Stimulated activated CD8-positive, alpha-beta memory T cell treated with anti-CD3 and anti-CD28 coated beads, Interleukin-2, amount 100 ng/mL, for 48 hours (primary cell): Measurements from ENCODE around the gene SDSL.

Source experiments
- DNase-seq, 2 donors: peaks; one replicate each; pipeline ENCODE4 v3.0.0-alpha.2; 2020; ENCODE audit warnings: low read depth in 2 of 2

Gene SDSL

DNA sequence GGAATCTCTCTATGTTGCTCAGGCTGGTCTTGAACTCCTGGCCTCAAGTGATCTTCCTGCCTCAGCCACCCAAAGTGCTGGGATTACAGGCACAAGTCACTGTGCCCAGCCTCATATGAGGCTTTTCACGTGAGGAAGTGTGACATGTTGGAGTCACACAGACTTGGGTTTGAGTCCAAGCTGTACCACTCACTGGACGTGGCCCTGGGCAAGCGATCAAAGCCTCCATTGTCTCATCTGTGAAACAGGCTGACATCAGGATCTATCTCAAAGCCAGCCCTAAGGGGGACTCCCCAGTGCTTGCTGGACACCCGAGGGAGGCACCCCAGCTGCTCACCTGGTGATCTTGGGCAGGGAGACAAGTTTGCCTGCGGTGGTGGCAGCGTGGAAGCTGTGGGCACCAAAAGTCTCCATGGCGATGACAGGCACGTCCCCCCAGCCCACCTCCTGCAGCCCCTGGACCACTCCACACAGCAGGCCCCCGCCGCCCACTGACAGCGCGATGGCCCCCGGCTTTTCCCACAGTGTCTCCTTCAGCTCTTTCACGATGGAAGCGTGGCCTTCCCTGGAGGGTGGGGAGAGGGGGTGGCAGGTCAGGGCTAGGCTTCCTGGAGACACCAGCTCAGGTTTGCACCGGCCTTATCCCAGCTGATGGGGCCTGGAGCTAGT lies 25.2 kb upstream of the SDSL start:
- DNase-seq, result no peak

DNA sequence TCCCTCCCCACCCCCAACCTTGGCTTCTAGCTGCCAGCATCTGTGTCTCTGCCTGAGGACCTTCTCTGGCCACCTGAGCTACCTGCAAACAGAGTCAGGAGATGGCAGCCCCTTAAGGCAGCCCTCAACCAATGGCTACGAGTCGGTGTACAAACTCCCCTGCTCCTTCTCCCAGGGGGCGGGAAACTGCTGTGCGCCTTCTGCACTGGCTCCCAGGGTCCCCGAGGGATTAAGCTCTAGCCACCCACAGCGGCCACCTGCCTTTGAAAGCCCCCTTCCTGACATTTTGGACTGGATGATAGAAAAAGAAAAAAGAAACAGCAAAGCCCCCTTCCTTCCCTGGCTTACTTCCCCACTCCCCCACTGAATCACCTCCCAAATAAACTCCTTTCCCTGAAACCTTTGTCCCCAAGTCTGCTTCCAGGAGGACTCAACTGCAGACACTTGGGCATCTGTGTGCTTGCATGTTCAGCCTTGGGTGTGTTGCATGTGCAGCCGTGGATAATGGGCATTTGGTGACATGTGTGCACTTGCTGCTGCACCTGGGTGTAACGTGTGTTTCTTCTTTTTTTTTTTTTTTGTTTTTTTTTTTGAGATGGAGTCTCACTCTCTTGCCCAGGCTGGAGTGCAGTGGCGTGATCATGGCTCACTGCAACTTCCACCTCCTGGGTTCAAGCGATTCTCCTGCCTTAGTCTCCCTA lies 24.5 kb upstream of the SDSL start:
- DNase-seq, result no peak

DNA sequence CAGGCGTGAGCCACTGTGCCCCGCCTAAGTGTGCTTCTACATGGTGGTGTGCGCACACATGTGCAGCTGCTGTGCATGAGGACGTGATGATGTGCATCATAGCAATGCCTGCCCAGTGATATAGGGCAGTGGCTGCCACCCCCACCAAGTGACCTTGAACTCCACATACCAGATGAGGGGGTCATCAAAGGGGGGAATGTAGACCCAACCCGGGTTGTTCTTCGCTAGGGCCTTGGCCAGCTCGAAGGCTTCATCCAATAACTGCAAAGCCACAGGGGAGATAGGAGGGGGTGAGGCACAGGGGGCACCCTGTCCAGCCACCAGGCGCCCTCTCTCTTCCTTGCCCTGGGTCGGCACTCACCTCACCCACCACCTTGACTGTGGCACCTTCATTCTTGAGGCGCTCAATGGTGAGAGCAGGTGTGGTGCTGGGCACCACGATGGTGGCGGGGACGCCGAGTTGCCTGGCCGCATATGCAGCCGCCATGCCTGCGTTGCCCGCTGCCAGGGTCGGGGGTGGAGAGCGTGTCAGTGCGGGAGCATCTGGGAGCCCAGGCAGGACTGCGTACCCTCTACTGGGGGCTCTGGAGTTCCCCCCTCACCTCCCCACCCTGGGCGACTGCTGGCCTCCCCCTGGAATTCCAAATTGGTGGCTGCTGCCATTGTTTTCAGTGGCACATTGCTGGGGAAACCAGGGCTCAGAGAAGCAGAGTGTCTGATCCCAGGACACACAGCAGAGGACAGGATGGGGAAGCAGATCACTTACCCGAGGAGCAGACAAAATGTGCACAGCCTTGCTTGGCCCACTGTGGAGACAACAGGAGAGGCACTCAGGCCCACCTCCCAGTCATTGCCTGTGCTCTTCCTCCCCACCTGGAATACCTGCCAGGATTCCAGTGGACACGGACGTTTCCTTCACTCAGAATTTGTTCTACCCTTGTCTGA lies 23.6 kb upstream of the SDSL start:
- DNase-seq, result no peak

DNA sequence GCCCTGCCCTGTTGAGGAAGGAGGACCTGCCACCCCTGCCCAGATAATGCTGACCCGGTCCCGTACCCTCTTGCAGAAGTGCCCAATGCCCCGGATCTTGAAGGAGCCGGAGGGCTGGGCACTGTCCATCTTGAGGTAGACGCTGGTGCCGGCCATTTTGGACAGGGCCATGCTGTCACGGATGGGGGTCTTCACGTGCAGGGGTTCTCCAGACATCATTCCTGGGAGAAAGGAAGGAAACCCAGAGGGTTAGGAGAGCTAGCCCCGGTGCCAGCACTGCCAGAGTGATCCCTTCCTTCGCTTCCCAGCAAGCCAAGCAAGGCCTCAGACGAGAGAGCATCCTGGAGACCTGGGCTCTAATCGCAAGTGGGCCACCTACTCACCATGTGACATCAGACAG lies 22.7 kb upstream of the SDSL start:
- no peak for DNase-seq

DNA sequence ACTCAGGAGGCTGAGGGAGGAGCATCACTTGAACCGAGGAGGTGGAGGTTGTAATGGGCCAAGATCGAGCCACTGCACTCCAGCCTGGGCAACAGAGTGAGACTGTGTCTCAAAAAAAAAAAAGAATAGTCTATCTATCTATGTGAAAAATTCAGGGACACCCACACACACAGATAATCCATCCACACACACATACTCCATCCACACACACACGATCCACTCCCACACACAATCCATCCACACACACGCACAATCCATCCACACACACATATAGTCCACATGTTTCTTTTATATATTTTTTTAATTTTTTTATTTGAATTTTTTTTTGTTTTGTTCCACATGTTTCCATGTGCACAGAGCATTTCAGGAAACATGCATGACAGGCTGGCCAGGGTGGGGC lies 21.8 kb upstream of the SDSL start:
- no peak for DNase-seq

DNA sequence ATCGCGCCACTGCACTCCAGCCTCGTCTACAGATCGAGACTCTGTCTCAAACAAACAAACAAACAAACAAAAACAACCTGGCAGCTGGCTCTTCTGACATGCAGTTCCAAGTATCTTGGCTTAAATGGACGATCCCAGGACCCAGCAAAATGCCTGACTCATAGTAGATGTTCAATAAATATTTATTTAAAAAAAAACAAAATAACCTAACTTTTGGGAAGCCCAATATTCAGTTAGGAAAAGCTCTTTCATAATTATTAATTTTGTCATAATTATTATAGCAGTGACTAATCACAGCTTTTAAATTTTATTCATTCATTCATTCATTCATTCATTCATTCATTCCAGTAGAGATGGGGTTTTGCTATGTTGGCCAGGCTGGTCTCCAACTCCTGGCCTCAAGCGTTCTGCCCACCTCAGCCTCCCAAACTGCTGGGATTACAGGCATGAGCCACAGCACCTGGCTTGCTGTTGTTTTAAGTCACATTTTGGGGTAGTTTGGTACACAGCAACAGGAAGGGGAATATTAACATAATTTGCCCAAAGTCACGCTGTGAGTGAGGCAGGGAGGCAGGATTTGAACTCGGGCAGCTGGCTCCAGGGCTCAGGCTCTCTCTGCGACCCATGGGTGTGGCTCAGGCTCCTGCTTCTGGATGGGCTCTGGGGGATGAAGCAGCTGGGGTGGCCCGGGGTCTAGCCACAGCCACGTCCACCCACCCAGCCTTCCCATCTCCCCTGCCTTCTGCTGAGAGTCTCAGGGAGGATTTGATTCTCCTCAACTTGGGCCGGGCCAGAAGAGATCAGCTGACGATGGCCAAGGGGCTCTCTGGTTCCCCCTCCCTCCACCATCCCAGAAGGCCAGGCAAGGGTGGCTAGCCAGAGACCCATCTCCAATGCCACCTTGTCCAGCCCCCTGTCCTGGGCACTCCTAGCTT lies 20.8 kb upstream of the SDSL start:
- no peak for DNase-seq

DNA sequence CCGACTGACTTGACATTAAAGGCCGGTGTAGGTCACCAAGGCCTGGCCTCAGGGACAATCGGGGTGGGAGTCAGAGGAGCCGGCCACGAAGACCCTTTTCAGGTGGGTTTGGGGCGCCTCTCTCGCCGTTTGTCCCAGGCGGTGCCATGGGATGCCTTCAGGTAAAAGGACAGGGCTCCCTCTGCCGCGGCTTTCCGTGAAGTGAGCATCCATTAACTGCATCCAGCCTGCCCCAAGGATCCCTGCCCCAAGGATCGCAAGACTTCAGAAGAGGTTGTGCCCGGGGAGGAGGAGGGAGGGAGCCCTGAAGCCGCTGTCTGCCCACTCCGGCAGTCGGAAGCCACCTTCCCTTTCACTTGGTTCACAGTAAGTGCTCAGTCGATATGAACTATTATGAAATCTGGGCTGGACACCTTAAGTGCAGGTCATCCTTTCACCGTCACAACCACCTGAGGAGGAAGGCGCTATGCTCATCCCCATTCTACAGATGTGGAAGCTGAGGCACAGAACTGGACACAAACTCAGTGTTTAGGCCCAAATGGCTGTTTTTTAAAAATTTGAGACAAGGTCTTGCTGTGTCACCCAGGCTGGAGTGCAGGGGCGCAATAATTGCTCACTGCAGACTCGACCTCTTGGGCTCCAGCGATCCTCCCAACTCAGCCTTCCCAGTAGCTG lies 19.5 kb upstream of the SDSL start:
- no peak for DNase-seq

DNA sequence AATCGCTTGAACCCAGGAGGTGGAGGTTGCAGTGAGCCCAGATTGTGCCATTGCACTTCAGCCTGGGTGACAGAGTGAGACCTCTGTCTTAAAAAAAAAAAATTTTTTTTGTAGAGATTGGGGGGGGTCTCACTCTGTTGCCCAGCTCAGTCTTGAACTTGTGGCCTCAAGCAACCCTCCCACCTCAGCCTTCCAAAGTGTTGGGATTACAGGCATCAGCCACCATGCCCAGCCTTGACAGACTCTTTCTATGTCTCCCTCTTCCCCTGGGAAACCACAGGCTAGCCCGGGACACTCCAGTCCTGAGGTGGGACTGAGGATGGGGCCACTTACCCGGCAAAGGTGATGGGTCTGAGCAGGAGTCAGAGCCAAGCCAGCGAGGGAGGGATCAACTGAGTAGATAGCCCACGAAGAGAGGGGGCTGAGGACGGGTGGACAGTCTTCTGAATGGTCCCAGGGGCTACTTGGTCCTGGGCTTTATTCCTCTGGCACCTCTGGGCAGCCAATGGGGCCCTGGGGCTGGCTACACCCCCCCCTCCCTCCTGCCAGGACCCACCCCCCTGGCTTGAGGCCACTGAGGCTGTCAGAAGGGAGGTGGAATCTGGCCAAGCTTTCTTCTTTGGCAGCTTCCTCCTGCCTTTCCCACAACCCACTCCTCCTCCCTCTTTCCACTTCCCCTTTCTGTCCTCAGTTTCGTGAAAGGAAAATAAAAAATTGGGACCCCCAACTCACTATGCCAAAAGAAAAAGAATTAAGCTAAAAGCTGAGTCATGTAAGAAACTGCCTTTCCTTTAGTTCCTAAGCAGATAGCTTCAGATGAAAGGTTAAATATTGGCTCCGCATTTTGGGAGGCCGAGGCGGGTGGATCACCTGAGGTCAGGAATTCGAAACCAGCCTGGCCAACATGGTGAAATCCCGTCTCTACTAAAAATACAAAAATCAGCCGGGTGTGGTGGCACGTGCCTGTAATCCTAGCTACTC lies 18.5 kb upstream of the SDSL start, which contains the start of gene SDS:
Gene SDS (minus strand): TSS at position 453 of the 981 bp plus-strand sequence. CDS start 4,179 bp downstream, outside the sequence.
- no peak for DNase-seq

DNA sequence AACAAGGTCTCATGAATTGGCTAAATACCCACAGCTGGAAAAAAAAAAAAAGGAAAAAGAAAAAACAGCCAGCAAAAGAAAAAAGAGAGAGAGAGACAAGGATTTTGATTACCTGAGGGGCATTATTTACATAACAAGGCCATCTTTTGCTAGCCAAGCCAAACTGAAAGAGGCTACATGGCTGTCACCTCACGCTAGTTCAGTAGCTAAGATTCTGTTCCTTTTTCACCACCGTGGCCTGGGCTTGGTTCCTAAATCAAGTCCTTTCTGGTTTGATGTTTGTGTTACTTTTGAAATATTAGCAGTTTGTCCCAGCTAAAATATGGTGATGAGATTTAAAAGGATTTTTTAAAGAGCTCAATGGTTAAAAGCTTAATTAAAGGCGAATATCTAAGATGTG lies 16.5 kb upstream of the SDSL start:
- no peak for DNase-seq

DNA sequence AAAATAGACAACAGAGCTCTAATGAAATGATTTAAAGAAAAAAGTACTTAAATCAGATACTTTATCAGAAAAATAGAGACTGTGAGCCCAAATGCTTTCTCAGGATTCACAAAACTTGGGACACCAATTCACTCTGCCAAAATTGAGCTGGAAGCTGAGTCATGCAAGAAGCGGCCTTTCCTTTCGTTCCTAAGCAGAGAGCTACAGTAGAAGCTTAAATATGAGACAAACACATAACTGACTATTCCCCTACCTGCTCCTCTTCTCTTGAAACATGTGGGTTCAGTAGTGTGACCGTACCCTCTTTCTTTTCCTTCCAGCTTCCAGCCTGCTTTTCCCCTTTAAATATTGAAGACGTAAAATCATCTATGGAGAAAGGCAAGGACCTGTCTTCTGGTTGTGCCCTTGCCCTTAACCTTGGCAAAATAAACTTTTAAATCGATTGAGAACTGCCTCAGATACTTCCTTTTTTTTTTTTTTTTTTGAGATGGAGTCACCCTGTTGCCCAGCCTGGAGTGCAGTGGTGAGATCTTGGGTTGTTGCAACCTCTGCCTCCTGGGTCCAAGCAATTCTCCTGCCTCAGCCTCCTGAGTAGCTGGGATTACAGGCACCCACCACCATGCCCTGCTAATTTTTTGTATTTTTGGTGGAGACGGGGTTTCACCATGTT lies 14.1 kb upstream of the SDSL start:
- DNase-seq, result no peak

DNA sequence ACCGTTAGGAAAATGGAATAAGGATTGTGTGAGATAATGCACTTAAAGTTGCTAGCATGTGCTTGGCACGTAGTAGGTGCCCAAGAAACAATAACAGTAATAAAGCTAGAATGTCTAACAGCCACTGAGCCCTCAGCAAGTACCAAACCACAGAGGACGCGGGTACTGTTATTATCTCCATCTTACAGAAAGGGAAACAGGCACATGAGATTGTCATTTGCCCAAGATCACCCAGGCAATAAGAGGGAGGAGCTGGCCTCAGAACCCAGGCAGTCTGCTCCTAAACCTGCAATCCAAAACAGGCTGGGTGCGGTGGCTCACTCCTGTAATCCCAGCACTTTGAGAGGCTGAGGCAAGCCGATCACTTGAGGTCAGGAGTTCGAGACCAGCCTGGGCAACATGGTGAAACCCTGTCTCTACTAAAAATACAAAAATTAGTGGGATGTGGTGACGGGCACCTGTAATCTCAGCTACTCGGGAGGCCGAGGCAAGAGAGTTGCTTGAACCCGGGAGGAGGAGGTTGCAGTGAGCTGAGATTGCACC lies 13.4 kb upstream of the SDSL start:
- no peak for DNase-seq

DNA sequence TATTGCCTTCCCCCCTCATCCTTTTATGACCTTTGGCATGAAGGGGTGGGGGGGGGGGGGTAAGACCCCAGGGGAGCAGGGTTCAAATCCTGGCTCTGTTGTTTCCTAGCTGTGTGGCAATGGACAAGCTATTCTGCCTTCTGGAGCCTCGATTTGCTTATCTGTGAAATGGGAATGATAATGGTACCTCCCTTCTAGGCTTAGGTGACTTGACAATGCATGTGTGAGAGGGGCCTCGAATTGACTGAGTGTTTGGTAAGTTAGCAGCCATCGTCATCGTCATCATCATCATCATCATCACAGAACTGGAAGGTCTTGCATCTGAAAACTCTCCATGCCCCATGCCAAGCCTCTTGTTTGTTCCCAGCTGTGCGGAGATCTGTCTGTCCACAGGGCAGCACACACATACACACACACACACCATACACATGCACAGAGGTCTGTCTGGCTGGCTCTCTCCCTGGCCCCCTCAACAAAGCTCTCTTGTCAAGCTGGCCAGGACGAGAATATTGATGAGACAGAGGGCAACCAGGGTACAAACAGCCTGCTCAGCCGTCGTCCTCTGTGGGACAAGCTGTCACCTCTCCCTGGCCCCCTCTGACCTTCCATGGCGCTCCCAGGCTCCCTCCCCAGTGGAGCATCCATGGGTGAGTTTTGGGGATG lies 12.6 kb upstream of the SDSL start:
- DNase-seq, result no peak

DNA sequence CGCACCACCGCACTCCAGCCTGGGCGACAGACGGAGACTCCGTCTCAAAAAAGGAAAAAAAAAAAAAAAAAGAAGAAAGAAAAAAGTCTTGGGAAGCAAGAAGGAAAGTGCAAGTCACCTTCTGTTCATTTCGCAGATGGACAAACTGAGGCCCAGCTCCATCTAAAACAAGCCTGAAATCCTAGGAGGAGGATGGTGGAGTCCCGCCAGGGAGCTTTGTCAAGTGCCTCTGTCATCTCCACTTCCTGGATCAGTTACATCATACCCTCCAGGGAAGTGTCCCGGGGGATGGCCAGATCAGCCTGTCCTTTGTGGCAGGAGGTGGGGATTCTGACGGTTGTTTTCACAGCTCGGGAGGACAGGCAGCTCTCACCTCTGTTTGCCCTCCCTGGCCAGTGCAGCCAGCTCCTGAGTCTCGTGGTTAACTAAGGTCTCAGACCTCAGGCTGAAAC lies 8.7 kb upstream of the SDSL start:
- no peak for DNase-seq

DNA sequence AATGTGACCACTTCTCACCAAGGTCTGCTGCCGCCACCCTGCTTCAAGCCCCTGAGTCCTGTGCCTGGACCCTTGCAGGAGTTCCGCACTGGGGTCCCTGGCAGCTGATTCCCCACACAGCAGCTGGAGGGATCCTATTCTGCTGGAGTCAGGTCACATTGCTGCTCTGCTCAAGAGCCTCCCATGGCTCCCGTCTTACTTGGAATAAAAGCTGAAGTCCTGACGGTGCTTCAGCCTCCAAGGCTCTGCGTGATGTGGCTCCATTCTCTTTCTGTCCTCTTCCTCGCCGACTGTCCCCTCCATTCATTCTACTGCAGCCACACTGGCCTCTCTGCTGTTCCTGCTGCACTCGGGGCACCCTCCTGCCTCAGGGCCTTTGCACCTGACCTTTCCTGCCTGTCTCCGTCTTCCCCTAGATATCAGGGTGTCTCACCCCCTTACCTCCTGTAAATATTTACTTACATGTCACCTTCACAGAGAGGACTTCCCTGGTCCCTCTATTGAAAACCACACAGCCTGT lies 7.6 kb upstream of the SDSL start:
- no peak for DNase-seq

DNA sequence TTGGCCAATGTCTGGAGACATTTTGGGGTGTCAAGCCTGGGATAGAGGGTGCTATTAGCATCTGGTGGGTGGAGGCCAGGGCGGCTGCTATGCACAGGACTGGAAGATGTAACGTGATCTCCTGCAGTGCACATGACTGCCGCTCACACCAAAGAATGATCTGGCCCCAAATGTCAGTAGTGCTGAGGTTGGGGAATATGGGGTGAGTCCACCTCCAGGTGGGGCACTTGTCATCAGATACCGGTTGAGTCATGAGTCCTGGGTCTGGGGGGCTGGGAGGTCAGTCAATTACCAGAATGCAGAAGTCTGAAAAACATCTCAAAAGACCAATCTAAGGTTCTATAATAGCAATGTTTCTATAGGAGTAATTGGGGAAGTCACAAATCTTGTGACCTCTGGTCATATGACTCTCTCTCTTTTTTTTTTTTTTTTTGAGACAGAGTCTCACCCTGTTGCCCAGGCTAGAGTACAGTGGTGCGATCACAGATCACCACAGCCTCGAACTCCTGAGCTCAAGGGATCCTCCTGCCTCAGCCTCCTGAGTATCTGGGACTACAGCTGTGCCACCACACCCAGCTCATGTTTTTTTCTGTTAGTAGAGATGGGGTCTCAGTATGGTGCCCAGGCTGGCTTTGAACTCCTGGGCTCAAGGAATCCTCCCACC lies 6.0 kb upstream of the SDSL start:
- no peak for DNase-seq

DNA sequence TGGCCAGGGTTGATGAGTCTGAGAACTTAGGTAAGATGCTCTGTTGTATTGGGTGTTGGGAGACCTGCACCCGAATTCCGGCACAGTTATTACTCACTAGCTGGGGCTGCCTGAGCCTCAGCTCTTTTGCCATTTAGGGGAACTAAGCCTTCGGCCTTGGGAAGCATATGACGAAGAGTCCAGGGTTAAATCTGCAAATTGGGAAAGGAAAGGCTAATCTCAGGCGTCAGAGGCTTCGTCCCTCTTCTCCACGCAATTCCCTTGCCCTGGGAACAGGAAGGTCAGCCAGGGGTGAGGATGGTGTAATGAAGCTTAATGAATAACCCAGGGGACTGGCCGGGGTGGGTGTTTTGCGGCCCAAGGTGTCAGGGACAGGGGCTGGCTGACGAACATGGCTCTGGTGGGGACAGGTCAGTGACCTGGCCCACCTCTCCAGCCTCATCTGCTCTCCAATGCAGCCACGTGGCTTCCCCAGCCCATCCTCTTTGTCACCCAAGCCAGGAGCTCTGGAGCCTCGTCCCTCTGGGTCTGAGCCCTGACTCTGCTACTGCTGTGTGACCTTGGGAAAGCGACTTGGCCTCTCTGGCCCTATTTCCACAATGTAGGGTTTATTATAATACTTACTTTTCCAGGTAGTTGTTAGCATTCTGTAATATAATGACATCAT lies 3.8 kb upstream of the SDSL start:
- DNase-seq, result no peak
